HepG2 (cell line): ENCODE measurements around the gene TAF6L. TPM values are rescaled to one million over a fixed set of nuclear protein-coding genes. Genes with fewer than 3 reads are reported as not detected.

Experiments used
- CHCHD3 ChIP-seq: sonication (generic); formaldehyde crosslinking; IDR thresholded peaks from 2 replicates; pipeline ENCODE4 v1.8.0; 2022; ENCODE audit warnings: mild to moderate bottlenecking, missing genetic modification reagents, moderate library complexity
- CHD2 ChIP-seq: IDR thresholded peaks from 2 replicates; pipeline ENCODE4 v1.6.1; 2011; ENCODE audit warnings: low read depth, low read length, improper control_type of control experiment
- FOXP1 ChIP-seq, 2 experiments: fragments of 450-650 bp in 1 of 2; IDR thresholded peaks; 2 replicates each; pipeline ENCODE4 v1.6.1; 2017 to 2018; ENCODE audit warnings: antibody characterized with exemption in 1 of 2
- KDM1A ChIP-seq: IDR thresholded peaks from 2 replicates; pipeline ENCODE4 v1.6.1; 2016; ENCODE audit warnings: missing compliant biosample characterization
- POLR2AphosphoS5 ChIP-seq: IDR thresholded peaks from 2 replicates; pipeline ENCODE4 v1.6.1; 2012; ENCODE audit warnings: low read depth, low read length
- SCMH1 ChIP-seq: sonication (generic); formaldehyde crosslinking; IDR thresholded peaks from 2 replicates; pipeline ENCODE4 v1.9.0; 2021; ENCODE audit warnings: missing genetic modification reagents, mild to moderate bottlenecking, borderline replicate concordance
- SNAPC4 ChIP-seq: sonication (generic); formaldehyde crosslinking; IDR thresholded peaks from 2 replicates; pipeline ENCODE4 v1.4.0; 2020; ENCODE audit warnings: mild to moderate bottlenecking, missing genetic modification reagents
- SRF ChIP-seq: IDR thresholded peaks from 2 replicates; pipeline ENCODE4 v1.6.1; 2011; ENCODE audit warnings: mild to moderate bottlenecking, low read depth, low read length, moderate library complexity
- TCF7L2 ChIP-seq: IDR thresholded peaks from 2 replicates; pipeline ENCODE4 v1.6.1; 2011; ENCODE audit warnings: mild to moderate bottlenecking, low read depth, low read length, moderate library complexity
- TP53 ChIP-seq: sonication (generic); formaldehyde crosslinking; conservative IDR thresholded peaks from 2 replicates; pipeline ENCODE4 v1.4.0; 2020; ENCODE audit warnings: missing genetic modification reagents
- ZFP37 ChIP-seq: sonication (generic); formaldehyde crosslinking; IDR thresholded peaks from 2 replicates; pipeline ENCODE4 v1.4.0; 2020; ENCODE audit warnings: missing genetic modification reagents, borderline replicate concordance
- ZNF326 ChIP-seq: sonication (generic); formaldehyde crosslinking; IDR thresholded peaks from 2 replicates; pipeline ENCODE4 v1.4.0; 2020; ENCODE audit warnings: missing genetic modification reagents, borderline replicate concordance
- ZNF33A ChIP-seq: sonication (generic); formaldehyde crosslinking; IDR thresholded peaks from 2 replicates; pipeline ENCODE4 v1.5.1; 2020; ENCODE audit warnings: missing genetic modification reagents, mild to moderate bottlenecking, moderate library complexity, borderline replicate concordance
- ZNF382 ChIP-seq: sonication (generic); formaldehyde crosslinking; IDR thresholded peaks from 2 replicates; pipeline ENCODE4 v1.5.0; 2020; ENCODE audit warnings: missing genetic modification reagents, mild to moderate bottlenecking, borderline replicate concordance
- ZNF687 ChIP-seq: sonication (generic); formaldehyde crosslinking; IDR thresholded peaks from 2 replicates; pipeline ENCODE4 v1.5.1; 2020; ENCODE audit warnings: mild to moderate bottlenecking, missing genetic modification reagents, moderate library complexity
- ZNF800 ChIP-seq: sonication (generic); formaldehyde crosslinking; IDR thresholded peaks from 2 replicates; pipeline ENCODE4 v1.4.0; 2020; ENCODE audit warnings: missing genetic modification reagents
- polyA plus RNA-seq, 8 experiments: library from polyadenylated mRNA; depleted of rRNA in 3 of 8; stranded (reverse) in 7 of 8; unstranded in 1 of 8; fragments of >200 nt; fragmentation: Illumina TruSeq in 4 of 8; extraction: Trizol in 4 of 8; gene quantifications; 2 replicates each; pipeline versions ENCODE4 v1.2.1 to v1.2.3, GENCODE V29; 2011 to 2016; ENCODE audit warnings: low read depth in 4 of 8, missing spikeins in 1 of 8, mixed read lengths in 1 of 8; ENCODE audit not compliant: insufficient read depth in 1 of 8
- total RNA-seq, 5 experiments: library from RNA; depleted of rRNA; stranded (reverse); fragments of >200 nt; fragmentation: Illumina TruSeq; extraction: Trizol; gene quantifications; 2 replicates each; pipeline ENCODE4 v1.2.3, GENCODE V29; 2016; ENCODE audit warnings: low read depth in 1 of 5

Gene TAF6L
- total and polyA plus RNA-seq, 2 of the 13 experiments (the other 11 are each of a cell fraction or from before 2014, with no cell fraction given) = 12.6 to 19.4 TPM

- TF ChIP-seq ZFP37 (CRISPR knock-in tag) = no peak
- TF ChIP-seq TP53 (CRISPR knock-in tag) = 0 out of 2 replicates have a peak, but pooled peaks have one; percentile 37
- no peak for TF ChIP-seq ZNF326 (CRISPR knock-in tag)
- peak; percentile 68; the same call in 1 of the 2 replicates for TF ChIP-seq ZNF33A (CRISPR knock-in tag)
- no peak for TF ChIP-seq SCMH1
- TF ChIP-seq ZNF687 = no peak
- TF ChIP-seq CHD2 = no peak
- TF ChIP-seq ZNF800 (CRISPR knock-in tag) = no peak
- TF ChIP-seq TCF7L2 = no peak
- TF ChIP-seq ZNF382 (CRISPR knock-in tag) = no peak
- no peak for TF ChIP-seq CHCHD3 (CRISPR knock-in tag)
- no peak for TF ChIP-seq FOXP1 (IDR thresholded peaks at IDR 0.05)
- TF ChIP-seq FOXP1 (CRISPR knock-in tag; IDR thresholded peaks at IDR 0.05) = no peak
- TF ChIP-seq POLR2AphosphoS5 = peak; percentile 79
- no peak for TF ChIP-seq KDM1A (CRISPR knock-in tag)
- TF ChIP-seq SNAPC4 = 0 out of 2 replicates have a peak, but pooled peaks have one; percentile 34
- no peak for TF ChIP-seq SRF
Measured at GRCh38 chr11:62728171-62728988, 42.8 kb upstream of the TAF6L start, which contains the start of gene TTC9C (continued).
